ENCODE measurements around the gene RECQL.
A peak's percentile ranks its signal among the peaks of the same experiment; 100 is the strongest.
"Not testable (repeated sequence)": the region's sequence is repeated elsewhere in the genome, so short reads cannot be mapped to it uniquely, and the experiment has no call there.

RECQL gene

GRCh38 chr12:21502164-21502496 is 695 bp upstream of the RECQL start:
- no peak for DNase-seq (ENCODE audit: low spot score)

DNA sequence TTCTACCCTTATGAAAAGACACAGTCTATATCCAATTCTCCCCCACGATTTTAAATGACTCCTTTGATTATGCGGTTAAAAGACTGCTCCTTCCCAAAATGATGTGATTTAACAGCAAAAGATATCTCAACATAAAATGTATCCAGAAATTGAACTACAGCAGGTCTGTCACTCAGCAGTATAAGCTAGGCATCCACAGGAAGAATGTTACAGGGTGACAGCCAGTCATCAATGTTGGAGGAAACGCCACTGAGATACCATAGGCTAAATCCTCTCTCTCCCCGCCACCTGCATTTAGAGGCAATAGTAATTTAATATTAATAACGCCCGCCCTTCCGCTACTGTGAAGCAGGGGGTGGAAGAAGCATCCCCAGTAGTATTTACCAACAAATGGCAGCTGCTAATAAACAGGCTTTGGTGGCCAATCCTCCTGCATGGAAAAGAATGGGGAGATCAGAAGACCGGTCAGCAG is 613 bp downstream of the RECQL start:
- DNase-seq (ENCODE audit: low spot score) = peak; percentile 3

- DNase-seq (ENCODE audit: low spot score) = no peak
Measured at GRCh38 chr12:21499765-21500164, 1.7 kb downstream of the RECQL start.

DNA sequence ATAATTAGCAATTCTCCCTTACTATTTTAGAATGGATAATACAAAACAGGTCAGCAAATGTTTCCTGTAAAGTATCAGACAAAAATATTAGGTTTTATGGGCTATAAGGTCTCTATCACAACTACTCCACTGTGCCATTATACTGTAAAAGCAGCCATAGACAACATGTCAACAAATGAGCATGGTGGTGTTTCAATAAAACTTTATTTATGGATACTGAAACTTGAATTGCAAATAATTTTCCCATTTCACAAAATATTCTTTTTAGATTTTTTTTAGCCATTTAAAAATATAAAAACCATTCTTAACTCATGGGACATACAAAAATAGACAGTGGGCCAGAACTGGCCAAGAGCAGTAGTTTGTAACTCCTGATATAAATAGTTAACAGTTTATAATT is 15.4 kb downstream of the RECQL start:
- DNase-seq (ENCODE audit: low spot score) = no peak

DNA sequence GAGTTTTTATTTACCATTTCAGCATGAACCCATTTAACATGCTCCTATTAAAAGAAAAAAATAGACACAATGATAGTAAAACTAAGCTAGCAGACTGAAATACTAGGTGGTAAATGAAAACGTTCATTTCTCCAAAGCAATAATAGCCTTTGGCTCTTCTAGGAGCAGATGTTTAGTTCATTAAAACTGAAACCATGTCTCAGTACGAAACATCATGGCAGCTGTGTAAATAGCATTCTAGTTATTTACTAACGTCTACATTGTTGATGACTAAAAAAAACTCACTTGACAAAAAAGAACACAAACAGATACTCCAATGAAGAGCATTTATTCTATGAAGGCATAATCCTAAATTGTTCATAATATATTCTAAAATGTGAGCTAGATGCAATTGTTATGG is 17.9 kb downstream of the RECQL start:
- no peak for DNase-seq (ENCODE audit: low spot score)

- no peak for DNase-seq (ENCODE audit: low spot score)
Measured at GRCh38 chr12:21478756-21479455, 22.5 kb downstream of the RECQL start.

DNA sequence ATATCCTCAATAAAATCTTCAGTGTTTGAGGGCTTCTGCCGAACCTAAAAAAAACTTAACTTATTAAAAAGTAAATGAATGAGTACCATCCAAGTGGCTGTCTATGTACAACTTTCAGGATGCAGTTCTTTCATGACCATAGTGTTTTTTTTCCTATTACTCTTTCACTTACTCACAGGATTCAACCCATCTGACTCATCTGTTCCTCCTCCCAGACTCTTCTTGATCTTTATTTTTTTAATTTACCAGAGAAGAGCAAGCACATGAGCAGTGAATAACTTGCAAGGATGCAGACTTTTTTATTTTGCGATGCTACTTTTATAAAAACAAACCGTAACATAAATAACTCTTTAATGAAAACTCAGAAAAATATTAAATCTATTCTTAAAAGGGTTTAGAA is 24.5 kb downstream of the RECQL start:
- no peak for DNase-seq (ENCODE audit: low spot score)

GRCh38 chr12:21475552-21475951 is 25.9 kb downstream of the RECQL start:
- no peak for DNase-seq (ENCODE audit: low spot score)

GRCh38 chr12:21472197-21472823 is 29.1 kb downstream of the RECQL start:
- no peak for DNase-seq (ENCODE audit: low spot score)

GRCh38 chr12:21471294-21471693 is 30.1 kb downstream of the RECQL start:
- DNase-seq (ENCODE audit: low spot score) = no peak

- DNase-seq (ENCODE audit: low spot score) = not testable (repeated sequence)
Measured at GRCh38 chr12:21467334-21467733, 34.1 kb downstream of the RECQL start.

DNA sequence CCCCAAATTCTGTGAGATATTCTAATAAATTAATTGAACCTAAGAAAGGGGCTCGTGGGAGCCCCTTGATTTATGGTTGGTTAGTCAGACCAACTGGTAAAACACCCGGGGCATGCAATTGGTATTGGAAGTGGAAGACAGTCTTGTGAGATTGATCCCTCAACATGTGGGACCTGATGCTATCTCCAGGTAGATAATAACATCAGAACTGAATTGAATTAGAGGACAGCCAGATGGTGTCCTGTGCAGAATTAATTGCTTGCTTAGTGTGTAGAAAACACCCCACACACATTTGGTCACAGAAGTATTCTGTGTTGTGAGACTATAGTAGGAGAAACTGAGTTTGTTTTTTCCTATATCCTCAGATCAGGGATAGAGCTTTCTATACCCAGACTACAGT is 42.0 kb downstream of the RECQL start:
- no peak for DNase-seq (ENCODE audit: low spot score)

DNA sequence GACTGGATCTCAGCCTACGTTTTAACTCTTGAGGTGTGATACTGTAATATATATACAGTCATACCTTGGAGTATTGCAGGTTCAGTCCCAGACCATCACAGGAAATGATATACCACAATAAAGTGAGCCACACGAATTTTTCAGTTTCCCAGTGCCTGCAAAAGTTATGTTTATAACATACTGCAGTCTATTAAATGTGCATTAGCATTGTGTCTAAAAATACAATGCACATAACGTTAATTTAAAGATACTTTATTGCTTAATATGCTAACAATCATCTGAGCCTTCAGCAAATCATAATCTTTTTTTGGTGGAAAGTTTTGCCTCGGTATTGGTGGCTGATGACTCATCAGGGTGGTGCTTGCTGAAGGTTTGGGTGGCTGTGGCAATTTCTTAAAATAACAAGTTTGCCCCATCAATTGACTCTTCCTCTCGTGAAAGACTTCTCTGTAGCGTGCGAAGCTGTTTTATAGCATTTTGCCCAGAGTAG is 45.1 kb downstream of the RECQL start:
- DNase-seq (ENCODE audit: low spot score) = no peak

DNA sequence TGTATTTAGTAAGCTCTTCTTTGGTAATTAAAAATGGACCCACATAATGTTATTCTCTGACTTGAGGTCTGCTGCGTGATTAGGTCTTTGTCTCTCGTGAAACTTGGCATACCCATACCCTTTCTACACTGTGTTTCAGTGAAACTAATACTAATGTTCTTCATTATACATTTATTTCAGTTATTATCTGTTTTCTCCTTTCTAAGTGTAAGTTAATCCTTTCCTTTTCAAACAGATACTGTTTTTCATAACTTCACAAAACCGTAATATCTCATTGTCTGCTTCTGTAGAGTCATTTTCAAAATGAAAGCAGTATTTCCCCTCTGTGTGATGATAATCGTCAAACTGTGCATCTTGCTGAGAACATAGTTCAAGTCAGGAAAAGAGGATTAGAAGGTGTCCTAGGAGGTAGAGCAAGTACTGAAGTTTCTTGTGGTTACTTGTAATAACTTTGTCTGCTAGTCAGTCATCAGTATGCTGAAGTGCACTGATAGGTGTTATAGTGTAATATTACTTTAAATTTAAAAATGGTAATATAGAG is 48.1 kb downstream of the RECQL start:
- no peak for DNase-seq (ENCODE audit: low spot score)

DNA sequence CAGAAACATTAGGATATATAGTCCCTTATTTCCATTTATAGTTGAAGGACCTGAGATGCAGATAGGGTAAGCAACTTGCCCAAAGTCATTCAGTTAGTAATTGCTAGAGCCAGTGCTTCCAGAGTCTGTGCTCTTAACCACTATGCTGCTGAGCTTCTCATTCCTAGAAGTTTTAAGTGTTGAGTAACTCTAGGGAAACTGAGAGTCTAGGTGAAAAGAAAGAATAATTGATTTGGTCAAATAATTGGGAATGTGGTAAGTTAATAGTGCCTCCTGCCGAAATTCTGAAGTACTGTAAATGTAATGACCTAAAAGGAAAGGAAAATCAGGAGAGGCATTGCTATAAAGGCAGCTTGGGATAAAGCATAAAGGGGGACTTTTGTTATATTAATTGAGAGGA is 49.9 kb downstream of the RECQL start:
- no peak for DNase-seq (ENCODE audit: low spot score)

- no peak for DNase-seq (ENCODE audit: low spot score)
Measured at GRCh38 chr12:21444193-21445146, 57.0 kb downstream of the RECQL start.

DNA sequence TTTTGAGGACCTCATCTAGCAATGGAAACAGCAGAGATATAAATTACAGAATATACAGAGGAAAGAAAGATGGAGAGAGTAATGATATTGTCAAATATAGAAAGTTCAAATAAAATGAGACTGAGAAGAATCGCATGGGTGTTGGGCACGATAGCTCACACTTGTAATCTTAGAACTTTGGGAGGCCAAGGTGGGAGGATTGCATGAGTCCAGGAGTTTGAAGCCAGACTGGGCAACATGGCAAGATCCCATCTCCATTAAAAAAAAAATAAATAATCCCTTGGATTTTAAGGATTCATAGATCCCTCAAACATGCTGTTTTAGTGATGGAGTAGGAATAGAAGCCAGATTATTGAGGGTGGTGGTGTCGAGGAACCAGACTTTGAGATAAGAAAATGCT is 62.1 kb downstream of the RECQL start:
- DNase-seq (ENCODE audit: low spot score) = no peak

- DNase-seq (ENCODE audit: low spot score) = no peak
Measured at GRCh38 chr12:21438643-21439042, 62.8 kb downstream of the RECQL start.

DNA sequence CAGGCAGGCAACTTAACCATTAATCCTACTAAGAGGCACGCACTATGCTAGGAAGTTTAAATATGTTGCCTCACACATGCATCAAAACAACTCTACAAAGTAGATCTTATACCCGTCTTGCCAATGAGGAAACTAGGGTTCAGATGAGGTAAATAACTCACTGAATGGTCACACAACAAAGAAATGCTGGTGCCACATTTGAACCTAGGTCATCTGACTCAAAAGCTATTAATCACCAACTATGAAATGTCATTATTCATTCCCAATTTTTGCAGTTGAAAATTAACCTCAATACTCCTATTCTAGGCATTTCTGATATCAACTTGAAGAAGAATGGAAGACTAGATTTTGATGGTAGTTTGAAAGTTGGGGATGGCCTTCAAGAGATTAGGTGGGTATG is 66.7 kb downstream of the RECQL start:
- no peak for DNase-seq (ENCODE audit: low spot score)

DNA sequence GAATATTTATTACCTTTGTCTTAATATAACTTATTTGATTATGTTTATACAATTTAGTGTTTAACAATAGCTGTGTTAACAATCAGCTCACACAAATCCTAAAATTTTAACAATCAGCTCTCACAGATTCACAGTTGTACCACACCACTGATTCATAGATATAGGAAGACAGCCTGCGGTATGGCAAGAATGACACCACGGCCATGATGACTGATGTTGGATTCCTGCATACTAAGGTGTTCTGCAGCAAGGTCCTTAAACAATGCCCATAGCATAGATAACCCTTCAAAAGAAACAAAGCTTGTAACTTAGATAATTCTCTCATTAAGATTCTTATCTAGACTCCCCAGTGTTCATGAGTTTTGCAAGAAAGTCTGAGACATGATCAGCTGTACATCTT is 67.9 kb downstream of the RECQL start:
- no peak for DNase-seq (ENCODE audit: low spot score)

GRCh38 chr12:21429994-21430393 is 71.4 kb downstream of the RECQL start:
- no peak for DNase-seq (ENCODE audit: low spot score)

GRCh38 chr12:21428241-21428640 is 73.2 kb downstream of the RECQL start:
- DNase-seq (ENCODE audit: low spot score) = no peak

Measured in HuH-7 (cell line).